Measurements from ENCODE around the gene DOCK3.
"Not testable (repeated sequence)": the region's sequence is repeated elsewhere in the genome, so short reads cannot be mapped to it uniquely, and the experiment has no call there.

Gene DOCK3

GRCh38 chr3:51075221-51075775, 400.6 kb downstream of the DOCK3 start:
- H3K9me3 ChIP-seq (ENCODE audit: control insufficient read depth in 1 of 2, low read length in 2 of 2): no peaks in the 10 kb centered on the region
- H3K36me3 ChIP-seq (ENCODE audit: control insufficient read depth in 1 of 2, insufficient read depth in 2 of 2, low read length in 2 of 2): no peaks in the 10 kb centered on the region
- no peaks in the 10 kb centered on the region for H3K27me3 ChIP-seq (ENCODE audit: low read depth, low read length)
- no peak overlapping the region for H3K27ac ChIP-seq (ENCODE audit: low read length)
- H3K4me3 ChIP-seq (ENCODE audit: low read depth in 1 of 2, low read length in 2 of 2): no peak overlapping the region
- no peaks in the 10 kb centered on the region for H3K4me1 ChIP-seq (ENCODE audit: control insufficient read depth in 1 of 2, insufficient read depth in 2 of 2, low read length in 2 of 2)

GRCh38 chr3:51082363-51082762, 407.6 kb downstream of the DOCK3 start:
- H3K36me3 ChIP-seq (ENCODE audit: control insufficient read depth in 1 of 2, insufficient read depth in 2 of 2, low read length in 2 of 2): no peaks in the 10 kb centered on the region
- no peaks in the 10 kb centered on the region for H3K4me1 ChIP-seq (ENCODE audit: control insufficient read depth in 1 of 2, insufficient read depth in 2 of 2, low read length in 2 of 2)
- H3K27ac ChIP-seq (ENCODE audit: low read length): no peak overlapping the region
- no peak overlapping the region for H3K4me3 ChIP-seq (ENCODE audit: low read depth in 1 of 2, low read length in 2 of 2)
- H3K9me3 ChIP-seq (ENCODE audit: control insufficient read depth in 1 of 2, low read length in 2 of 2): peaks cover 5 to 10% of the 10 kb centered on the region in 2 donors
- no peaks in the 10 kb centered on the region for H3K27me3 ChIP-seq (ENCODE audit: low read depth, low read length)

GRCh38 chr3:51083490-51083889, 408.8 kb downstream of the DOCK3 start:
- H3K4me1 ChIP-seq (ENCODE audit: control insufficient read depth in 1 of 2, insufficient read depth in 2 of 2, low read length in 2 of 2): no peaks in the 10 kb centered on the region
- no peak overlapping the region for H3K4me3 ChIP-seq (ENCODE audit: low read depth in 1 of 2, low read length in 2 of 2)
- H3K36me3 ChIP-seq (ENCODE audit: control insufficient read depth in 1 of 2, insufficient read depth in 2 of 2, low read length in 2 of 2): no peaks in the 10 kb centered on the region
- no peaks in the 10 kb centered on the region for H3K27me3 ChIP-seq (ENCODE audit: low read depth, low read length)
- no peak overlapping the region for H3K27ac ChIP-seq (ENCODE audit: low read length)
- H3K9me3 ChIP-seq (ENCODE audit: control insufficient read depth in 1 of 2, low read length in 2 of 2): peaks cover 5 to 10% of the 10 kb centered on the region in 2 donors

- not testable (repeated sequence) for H3K27me3 ChIP-seq (ENCODE audit: low read depth, low read length); H3K36me3 ChIP-seq (ENCODE audit: control insufficient read depth in 1 of 2, insufficient read depth in 2 of 2, low read length in 2 of 2); H3K4me3 ChIP-seq (ENCODE audit: low read depth in 1 of 2, low read length in 2 of 2); H3K4me1 ChIP-seq (ENCODE audit: control insufficient read depth in 1 of 2, insufficient read depth in 2 of 2, low read length in 2 of 2); H3K9me3 ChIP-seq (ENCODE audit: control insufficient read depth in 1 of 2, low read length in 2 of 2); H3K27ac ChIP-seq (ENCODE audit: low read length)
Measured at GRCh38 chr3:51092141-51092540, 417.4 kb downstream of the DOCK3 start.

GRCh38 chr3:51094838-51095237, 420.1 kb downstream of the DOCK3 start:
- H3K27me3 ChIP-seq (ENCODE audit: low read depth, low read length); H3K36me3 ChIP-seq (ENCODE audit: control insufficient read depth in 1 of 2, insufficient read depth in 2 of 2, low read length in 2 of 2); H3K27ac ChIP-seq (ENCODE audit: low read length); H3K9me3 ChIP-seq (ENCODE audit: control insufficient read depth in 1 of 2, low read length in 2 of 2); H3K4me3 ChIP-seq (ENCODE audit: low read depth in 1 of 2, low read length in 2 of 2); H3K4me1 ChIP-seq (ENCODE audit: control insufficient read depth in 1 of 2, insufficient read depth in 2 of 2, low read length in 2 of 2): not testable (repeated sequence)

- H3K4me3 ChIP-seq (ENCODE audit: low read depth in 1 of 2, low read length in 2 of 2): no peak overlapping the region
- no peaks in the 10 kb centered on the region for H3K27me3 ChIP-seq (ENCODE audit: low read depth, low read length)
- H3K36me3 ChIP-seq (ENCODE audit: control insufficient read depth in 1 of 2, insufficient read depth in 2 of 2, low read length in 2 of 2): no peaks in the 10 kb centered on the region
- H3K27ac ChIP-seq (ENCODE audit: low read length): no peak overlapping the region
- no peaks in the 10 kb centered on the region for H3K9me3 ChIP-seq (ENCODE audit: control insufficient read depth in 1 of 2, low read length in 2 of 2)
- no peaks in the 10 kb centered on the region for H3K4me1 ChIP-seq (ENCODE audit: control insufficient read depth in 1 of 2, insufficient read depth in 2 of 2, low read length in 2 of 2)
Measured at GRCh38 chr3:51099794-51100535, 425.2 kb downstream of the DOCK3 start.

- no peak overlapping the region for H3K27ac ChIP-seq (ENCODE audit: low read length)
- H3K4me3 ChIP-seq (ENCODE audit: low read depth in 1 of 2, low read length in 2 of 2): no peak overlapping the region
- no peaks in the 10 kb centered on the region for H3K27me3 ChIP-seq (ENCODE audit: low read depth, low read length)
- no peaks in the 10 kb centered on the region for H3K36me3 ChIP-seq (ENCODE audit: control insufficient read depth in 1 of 2, insufficient read depth in 2 of 2, low read length in 2 of 2)
- H3K9me3 ChIP-seq (ENCODE audit: control insufficient read depth in 1 of 2, low read length in 2 of 2): no peaks in the 10 kb centered on the region
- H3K4me1 ChIP-seq (ENCODE audit: control insufficient read depth in 1 of 2, insufficient read depth in 2 of 2, low read length in 2 of 2): no peaks in the 10 kb centered on the region
Measured at GRCh38 chr3:51100536-51100851, 425.8 kb downstream of the DOCK3 start.

GRCh38 chr3:51102396-51102795, 427.7 kb downstream of the DOCK3 start:
- H3K9me3 ChIP-seq (ENCODE audit: control insufficient read depth in 1 of 2, low read length in 2 of 2): no peaks in the 10 kb centered on the region
- no peaks in the 10 kb centered on the region for H3K4me1 ChIP-seq (ENCODE audit: control insufficient read depth in 1 of 2, insufficient read depth in 2 of 2, low read length in 2 of 2)
- peaks cover 0 to 3% of the 10 kb centered on the region in 2 donors for H3K36me3 ChIP-seq (ENCODE audit: control insufficient read depth in 1 of 2, insufficient read depth in 2 of 2, low read length in 2 of 2)
- H3K4me3 ChIP-seq (ENCODE audit: low read depth in 1 of 2, low read length in 2 of 2): no peak overlapping the region
- no peaks in the 10 kb centered on the region for H3K27me3 ChIP-seq (ENCODE audit: low read depth, low read length)
- H3K27ac ChIP-seq (ENCODE audit: low read length): no peak overlapping the region

- Histone ChIP-seq H3K4me3 (ENCODE audit: low read depth in 1 of 2, low read length in 2 of 2) (no peak overlapping the region), H3K27me3 (ENCODE audit: low read depth, low read length) (no peaks in the 10 kb centered on the region), H3K36me3 (ENCODE audit: control insufficient read depth in 1 of 2, insufficient read depth in 2 of 2, low read length in 2 of 2) (peaks cover 0 to 3% of the 10 kb centered on the region in 2 donors), H3K9me3 (ENCODE audit: control insufficient read depth in 1 of 2, low read length in 2 of 2) (peaks cover 0 to 5% of the 10 kb centered on the region in 2 donors), H3K27ac (ENCODE audit: low read length) (no peak overlapping the region), H3K4me1 (ENCODE audit: control insufficient read depth in 1 of 2, insufficient read depth in 2 of 2, low read length in 2 of 2) (no peaks in the 10 kb centered on the region)
Measured at GRCh38 chr3:51106242-51106876, 431.6 kb downstream of the DOCK3 start.

GRCh38 chr3:51110586-51110985, 435.9 kb downstream of the DOCK3 start:
- Histone ChIP-seq H3K27ac (ENCODE audit: low read length) (no peak overlapping the region), H3K36me3 (ENCODE audit: control insufficient read depth in 1 of 2, insufficient read depth in 2 of 2, low read length in 2 of 2) (peaks cover 0 to 3% of the 10 kb centered on the region in 2 donors), H3K4me3 (ENCODE audit: low read depth in 1 of 2, low read length in 2 of 2) (no peak overlapping the region), H3K27me3 (ENCODE audit: low read depth, low read length) (no peaks in the 10 kb centered on the region), H3K9me3 (ENCODE audit: control insufficient read depth in 1 of 2, low read length in 2 of 2) (peaks cover 0 to 9% of the 10 kb centered on the region in 2 donors), H3K4me1 (ENCODE audit: control insufficient read depth in 1 of 2, insufficient read depth in 2 of 2, low read length in 2 of 2) (no peaks in the 10 kb centered on the region)

- Histone ChIP-seq H3K4me3 (ENCODE audit: low read depth in 1 of 2, low read length in 2 of 2) (no peak overlapping the region), H3K4me1 (ENCODE audit: control insufficient read depth in 1 of 2, insufficient read depth in 2 of 2, low read length in 2 of 2) (no peaks in the 10 kb centered on the region), H3K27me3 (ENCODE audit: low read depth, low read length) (no peaks in the 10 kb centered on the region), H3K27ac (ENCODE audit: low read length) (no peak overlapping the region), H3K36me3 (ENCODE audit: control insufficient read depth in 1 of 2, insufficient read depth in 2 of 2, low read length in 2 of 2) (no peaks in the 10 kb centered on the region), H3K9me3 (ENCODE audit: control insufficient read depth in 1 of 2, low read length in 2 of 2) (peaks cover 0 to 4% of the 10 kb centered on the region in 2 donors)
Measured at GRCh38 chr3:51122944-51123343, 448.2 kb downstream of the DOCK3 start.
